Muscle layer of duodenum (tissue), 2 donors: ENCODE data around the gene MOSPD3.
A peak's percentile ranks its signal among the peaks of the same experiment; 100 is the strongest.

Experiments
- H3K27ac ChIP-seq: one replicate; pipeline ENCODE4 v1.7.0; 2013; ENCODE audit warnings: mild to moderate bottlenecking, low read length
- H3K27me3 ChIP-seq: one replicate; pipeline ENCODE4 v1.7.0; 2013; ENCODE audit warnings: low read depth, mild to moderate bottlenecking, control low read depth, low read length
- H3K36me3 ChIP-seq, 2 donors: one replicate each; pipeline ENCODE4 v1.7.0; 2013; ENCODE audit warnings: low read length in 2 of 2, control low read depth in 1 of 2, mild to moderate bottlenecking in 1 of 2; ENCODE audit not compliant: insufficient read depth in 2 of 2, control insufficient read depth in 1 of 2
- H3K4me1 ChIP-seq, 2 donors: one replicate each; pipeline ENCODE4 v1.7.0; 2013; ENCODE audit warnings: low read length in 2 of 2, mild to moderate bottlenecking in 2 of 2, control low read depth in 1 of 2, moderate library complexity in 1 of 2; ENCODE audit not compliant: insufficient read depth in 2 of 2, control insufficient read depth in 1 of 2
- H3K4me3 ChIP-seq, 2 donors: one replicate each; pipeline ENCODE4 v1.7.0; 2013; ENCODE audit warnings: low read length in 2 of 2, low read depth in 1 of 2, mild to moderate bottlenecking in 1 of 2
- H3K9me3 ChIP-seq, 2 donors: one replicate each; pipeline ENCODE4 v1.7.0; 2013; ENCODE audit warnings: low read length in 2 of 2, control low read depth in 1 of 2, mild to moderate bottlenecking in 1 of 2; ENCODE audit not compliant: control insufficient read depth in 1 of 2
- donor health status: healthy.

MOSPD3 gene

DNA sequence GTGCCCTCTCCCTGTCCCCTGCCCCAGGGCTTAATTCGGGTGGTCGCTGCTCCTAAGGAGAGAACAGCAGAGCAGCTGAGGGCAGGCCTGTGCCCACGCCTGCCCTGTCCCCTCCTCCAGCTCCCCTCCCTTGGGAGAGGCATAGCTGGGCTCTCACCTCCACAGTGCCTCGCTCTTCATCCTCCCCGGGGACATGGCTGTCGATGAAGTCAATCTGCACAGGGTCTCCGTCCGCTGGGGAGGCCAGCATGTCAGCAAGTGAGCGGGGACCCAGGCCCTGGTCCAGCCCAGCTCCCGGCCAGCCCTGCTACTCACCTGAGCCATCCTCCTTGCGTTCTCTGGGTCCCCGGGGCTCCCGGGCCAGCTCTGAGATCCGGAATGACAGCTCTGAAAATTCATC, 34.8 kb upstream of the MOSPD3 start:
- Histone ChIP-seq H3K9me3 (no peaks in the 10 kb centered on the region), H3K4me1 (peaks cover 4 to 9% of the 10 kb centered on the region in 2 donors), H3K27me3 (no peaks in the 10 kb centered on the region), H3K36me3 (peaks cover 42 to 85% of the 10 kb centered on the region in 2 donors), H3K4me3 (no peak overlapping the region), H3K27ac (no peak overlapping the region)

DNA sequence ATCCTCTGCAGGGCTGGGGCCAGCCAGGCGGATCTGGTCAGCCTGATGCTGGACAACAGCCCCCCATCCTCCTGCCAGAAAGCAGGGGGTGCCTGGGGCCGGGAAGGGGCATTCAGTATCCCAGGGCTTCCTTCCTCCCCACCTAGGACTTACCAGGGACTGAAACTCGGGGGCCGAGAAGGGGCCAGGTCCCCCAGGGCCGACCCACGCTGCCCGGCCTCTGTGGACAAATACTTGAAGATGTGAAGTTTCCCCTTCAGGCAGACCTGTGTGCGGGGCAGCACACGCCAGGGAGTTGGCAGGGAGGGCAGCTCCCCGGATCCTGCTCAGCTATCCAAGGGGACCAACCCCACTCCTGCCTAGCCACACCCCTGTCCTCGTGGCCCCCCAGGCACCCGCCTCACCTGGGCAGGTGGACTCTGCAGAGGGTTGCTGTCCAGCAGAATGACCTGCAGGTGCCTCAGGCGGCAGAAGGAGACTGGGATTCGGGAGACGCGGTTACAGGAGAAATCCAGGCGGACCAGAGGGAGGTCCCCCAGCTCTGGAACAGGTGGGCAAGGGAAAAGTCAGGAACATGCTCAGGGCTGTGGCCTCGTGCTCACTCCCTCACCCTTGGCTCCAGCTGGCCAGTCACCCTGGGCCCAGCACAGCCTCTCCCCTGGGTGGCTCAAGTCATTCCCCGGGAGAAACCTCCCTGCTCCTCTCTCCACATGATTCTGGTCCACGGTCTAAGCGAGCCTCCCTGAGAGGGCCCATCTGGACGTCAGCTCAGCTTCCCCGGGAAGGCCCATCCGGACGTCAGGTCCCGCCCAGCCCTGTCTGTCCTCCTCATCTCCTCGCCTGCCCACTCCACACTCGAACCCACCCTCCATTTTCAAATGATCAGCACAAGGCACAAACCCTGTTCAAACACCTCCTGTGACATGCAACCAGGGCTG, 33.8 kb upstream of the MOSPD3 start:
- Histone ChIP-seq H3K9me3 (no peaks in the 10 kb centered on the region), H3K27ac (no peak overlapping the region), H3K36me3 (peaks cover 42 to 94% of the 10 kb centered on the region in 2 donors), H3K4me3 (no peak overlapping the region), H3K4me1 (peaks cover 11 to 19% of the 10 kb centered on the region in 2 donors), H3K27me3 (no peaks in the 10 kb centered on the region)

- Histone ChIP-seq H3K36me3 (peaks cover 42 to 75% of the 10 kb centered on the region in 2 donors), H3K27me3 (no peaks in the 10 kb centered on the region), H3K4me1 (peaks cover 12 to 38% of the 10 kb centered on the region in 2 donors), H3K27ac (no peak overlapping the region), H3K4me3 (no peak overlapping the region), H3K9me3 (no peaks in the 10 kb centered on the region)
These were observed 31.7 kb upstream of the MOSPD3 start for GRCh38 chr7:100580466-100581283.

- no peak overlapping the region for H3K4me3 ChIP-seq
- H3K9me3 ChIP-seq: no peaks in the 10 kb centered on the region
- H3K4me1 ChIP-seq: peaks cover 12 to 38% of the 10 kb centered on the region in 2 donors
- H3K27ac ChIP-seq: no peak overlapping the region
- H3K36me3 ChIP-seq: peaks cover 37 to 60% of the 10 kb centered on the region in 2 donors
- no peaks in the 10 kb centered on the region for H3K27me3 ChIP-seq
These were observed 30.2 kb upstream of the MOSPD3 start for GRCh38 chr7:100582041-100582579.

DNA sequence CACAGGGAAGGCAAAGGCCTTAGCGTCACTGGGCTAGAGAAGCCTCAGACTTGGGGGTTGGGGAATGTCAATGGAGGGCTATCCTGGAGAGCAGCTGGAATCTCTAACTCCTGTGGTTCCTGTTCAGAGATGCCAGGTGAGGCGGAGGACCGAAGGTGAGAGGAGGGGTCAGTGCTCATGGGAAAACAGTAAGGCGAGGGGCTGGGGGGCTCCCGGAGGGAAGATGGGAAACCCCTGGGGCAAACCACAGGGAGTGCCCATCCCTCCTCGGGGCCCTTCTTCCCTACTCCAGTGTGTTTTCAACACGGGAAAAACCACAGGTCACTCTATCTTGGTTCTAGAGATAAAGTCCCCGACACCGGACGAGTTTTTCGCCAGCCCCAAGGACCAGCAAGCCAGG, 29.7 kb upstream of the MOSPD3 start:
- peak overlapping the region; percentile 45 for H3K27ac ChIP-seq
- no peaks in the 10 kb centered on the region for H3K27me3 ChIP-seq
- H3K36me3 ChIP-seq: peaks cover 35 to 55% of the 10 kb centered on the region in 2 donors
- peak overlapping the region in 1 of 2 donors; percentile 25 for H3K4me3 ChIP-seq
- peaks cover 12 to 38% of the 10 kb centered on the region in 2 donors for H3K4me1 ChIP-seq
- H3K9me3 ChIP-seq: no peaks in the 10 kb centered on the region

GRCh38 chr7:100583132-100584053, 28.9 kb upstream of the MOSPD3 start:
- peak overlapping the region; percentile 63 for H3K27ac ChIP-seq
- peaks cover 32 to 48% of the 10 kb centered on the region in 2 donors for H3K36me3 ChIP-seq
- H3K9me3 ChIP-seq: no peaks in the 10 kb centered on the region
- peaks cover 12 to 38% of the 10 kb centered on the region in 2 donors for H3K4me1 ChIP-seq
- no peaks in the 10 kb centered on the region for H3K27me3 ChIP-seq
- peak overlapping the region; percentile 25 to 48 for H3K4me3 ChIP-seq

- Histone ChIP-seq H3K4me3 (peak overlapping the region; percentile 93 to 97), H3K9me3 (no peaks in the 10 kb centered on the region), H3K27me3 (no peaks in the 10 kb centered on the region), H3K27ac (peak overlapping the region; percentile 78), H3K4me1 (peaks cover 12 to 38% of the 10 kb centered on the region in 2 donors), H3K36me3 (peaks cover 27 to 40% of the 10 kb centered on the region in 2 donors)
These were observed 28.2 kb upstream of the MOSPD3 start for GRCh38 chr7:100584054-100584682.

DNA sequence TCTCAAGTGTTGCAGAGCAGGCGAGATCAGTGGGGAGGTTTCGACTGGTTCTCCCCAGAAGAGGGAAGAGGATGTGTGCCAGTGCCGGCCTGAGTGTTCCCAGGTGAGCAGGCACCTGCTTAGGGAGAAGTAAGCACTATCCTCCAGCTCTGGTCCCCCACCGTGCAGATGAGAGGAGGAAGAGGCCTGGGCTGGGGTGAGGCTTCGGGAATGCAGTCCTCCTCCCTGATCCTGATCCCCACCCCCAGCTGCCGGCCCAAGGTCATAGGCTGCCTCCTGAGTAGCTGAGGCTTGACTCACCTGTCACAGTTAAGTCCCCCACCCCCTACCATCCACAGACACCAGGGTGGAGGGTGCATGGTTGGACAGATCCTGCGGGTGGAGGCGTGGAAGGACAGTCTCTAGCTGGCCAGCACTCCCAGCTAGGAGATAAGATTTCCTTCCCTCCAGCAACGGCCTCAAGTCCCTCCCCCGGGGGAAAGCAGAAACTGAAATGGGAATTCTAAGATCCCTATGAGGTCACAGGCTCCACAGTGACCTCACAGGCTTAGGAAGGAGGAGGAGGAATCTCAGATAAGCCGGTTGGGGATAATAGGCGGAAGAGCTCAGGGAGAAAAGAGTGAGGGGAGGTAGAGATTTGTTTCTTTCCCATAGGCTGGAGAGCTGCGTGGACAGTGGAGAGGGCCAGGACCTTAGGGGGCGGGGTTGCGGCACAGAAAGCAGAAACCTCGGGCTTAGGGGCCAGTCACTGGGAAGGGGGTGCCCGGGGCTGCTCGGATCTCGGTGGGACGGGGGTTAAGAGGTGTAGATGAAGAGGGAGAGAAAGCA, 27.4 kb upstream of the MOSPD3 start:
- H3K4me3 ChIP-seq: peak overlapping the region; percentile 93 to 97
- peaks cover 22 to 32% of the 10 kb centered on the region in 2 donors for H3K36me3 ChIP-seq
- peaks cover 12 to 38% of the 10 kb centered on the region in 2 donors for H3K4me1 ChIP-seq
- no peaks in the 10 kb centered on the region for H3K27me3 ChIP-seq
- no peaks in the 10 kb centered on the region for H3K9me3 ChIP-seq
- peak overlapping the region; percentile 78 for H3K27ac ChIP-seq

GRCh38 chr7:100585511-100586265, 26.7 kb upstream of the MOSPD3 start, which contains the start of gene LRCH4:
Gene LRCH4, minus strand, starts transcription at chr7:100586129. Its CDS starts 29 bp downstream, at chr7:100586100.
- peaks cover 14 to 28% of the 10 kb centered on the region in 2 donors for H3K36me3 ChIP-seq
- H3K9me3 ChIP-seq: no peaks in the 10 kb centered on the region
- H3K27me3 ChIP-seq: no peaks in the 10 kb centered on the region
- peak within 1 kb of the TSS; percentile 78 for H3K27ac ChIP-seq
- H3K4me1 ChIP-seq: peaks cover 12 to 38% of the 10 kb centered on the region in 2 donors
- H3K4me3 ChIP-seq: peak within 1 kb of the TSS; percentile 93 to 97
